PFSK-1 (cell line): ENCODE data around the gene EYA2.

Experiments used
- FOXP2 ChIP-seq: optimal IDR thresholded peaks from 2 replicates; pipeline ENCODE3; 2011; ENCODE audit warnings: borderline replicate concordance, control low read depth, inconsistent platforms; ENCODE audit not compliant: insufficient read depth; ENCODE audit errors: extremely low read length, extremely low read depth
- POLR2AphosphoS5 ChIP-seq: IDR thresholded peaks from 2 replicates; pipeline ENCODE4 v1.6.1; 2012; ENCODE audit warnings: low read depth, mild to moderate bottlenecking, control low read depth, low read length, moderate library complexity
- SIN3A ChIP-seq: IDR thresholded peaks from 2 replicates; pipeline ENCODE4 v1.6.1; 2012; ENCODE audit warnings: mild to moderate bottlenecking, low read length, moderate library complexity, borderline replicate concordance; ENCODE audit not compliant: insufficient read depth
- TAF1 ChIP-seq: IDR thresholded peaks from 2 replicates; pipeline ENCODE4 v1.6.1; 2012; ENCODE audit warnings: low read length, control low read depth, borderline replicate concordance; ENCODE audit not compliant: insufficient read depth
- TF ChIP-seq, protein P1 (sequence below), 2 experiments: IDR thresholded peaks; 2 replicates each; pipeline versions ENCODE4 v1.6.1 to v1.8.0; 2011 to 2012; ENCODE audit warnings: low read depth in 2 of 2, low read length in 2 of 2, control low read depth in 1 of 2, inconsistent platforms in 1 of 2, mild to moderate bottlenecking in 1 of 2, moderate library complexity in 1 of 2; ENCODE audit not compliant: insufficient read depth in 1 of 2

EYA2 gene

DNA sequence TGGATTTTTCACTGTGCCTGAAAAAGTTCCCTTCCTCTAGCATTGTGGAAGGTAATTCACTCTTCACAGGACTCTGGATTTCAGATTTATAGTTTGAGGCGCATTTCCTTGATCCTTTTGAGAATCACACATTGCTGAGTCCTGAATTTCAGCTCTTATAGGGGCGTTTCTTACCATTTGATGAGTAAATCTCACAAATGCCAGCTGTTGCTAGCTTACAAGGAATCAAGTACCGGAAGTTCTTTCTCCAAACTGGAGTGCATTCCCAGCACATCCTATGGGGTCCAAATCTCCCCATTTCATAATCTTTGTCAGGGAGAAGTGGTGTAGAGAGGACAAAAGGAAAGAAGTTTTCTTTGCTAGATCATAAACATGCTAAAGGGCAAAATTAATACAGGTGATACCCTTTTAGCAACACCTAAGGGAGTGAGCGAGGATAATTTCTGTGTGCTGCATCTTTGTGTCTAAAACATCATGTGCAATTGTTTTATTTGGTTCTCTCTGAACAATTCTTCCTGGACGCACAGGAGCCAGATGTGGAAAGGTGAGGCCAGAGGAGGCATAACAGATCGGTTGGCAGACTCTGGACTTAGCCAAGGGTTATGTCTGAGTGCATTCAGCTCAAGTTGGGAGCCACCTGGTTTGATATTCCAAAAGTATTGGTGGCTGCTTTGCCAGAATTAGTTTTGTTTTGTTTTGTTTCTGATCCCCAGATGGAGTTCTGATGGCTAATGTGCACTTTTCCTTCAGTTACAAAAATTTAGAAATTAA is 37.4 kb upstream of the EYA2 start:
- no peak for TF ChIP-seq POLR2AphosphoS5

DNA sequence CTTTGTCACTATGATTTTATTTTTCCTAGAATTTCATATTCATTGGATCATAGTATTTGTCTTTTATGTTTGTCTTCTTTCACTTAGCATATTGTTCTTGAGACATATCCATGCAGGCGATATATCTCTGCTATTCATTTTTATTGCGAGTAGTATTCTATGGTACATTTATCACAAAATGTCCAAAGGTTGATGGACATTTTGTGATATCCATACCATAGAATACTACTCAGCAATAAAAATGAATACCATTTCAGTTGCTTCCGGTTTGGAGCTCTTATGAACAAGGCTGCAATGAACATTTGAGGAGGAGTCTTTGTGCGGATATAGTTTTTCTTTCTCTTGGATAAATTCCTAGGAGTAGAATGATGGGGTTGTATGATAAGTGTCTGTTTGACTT is 28.8 kb upstream of the EYA2 start:
- TF ChIP-seq, protein P1, sequence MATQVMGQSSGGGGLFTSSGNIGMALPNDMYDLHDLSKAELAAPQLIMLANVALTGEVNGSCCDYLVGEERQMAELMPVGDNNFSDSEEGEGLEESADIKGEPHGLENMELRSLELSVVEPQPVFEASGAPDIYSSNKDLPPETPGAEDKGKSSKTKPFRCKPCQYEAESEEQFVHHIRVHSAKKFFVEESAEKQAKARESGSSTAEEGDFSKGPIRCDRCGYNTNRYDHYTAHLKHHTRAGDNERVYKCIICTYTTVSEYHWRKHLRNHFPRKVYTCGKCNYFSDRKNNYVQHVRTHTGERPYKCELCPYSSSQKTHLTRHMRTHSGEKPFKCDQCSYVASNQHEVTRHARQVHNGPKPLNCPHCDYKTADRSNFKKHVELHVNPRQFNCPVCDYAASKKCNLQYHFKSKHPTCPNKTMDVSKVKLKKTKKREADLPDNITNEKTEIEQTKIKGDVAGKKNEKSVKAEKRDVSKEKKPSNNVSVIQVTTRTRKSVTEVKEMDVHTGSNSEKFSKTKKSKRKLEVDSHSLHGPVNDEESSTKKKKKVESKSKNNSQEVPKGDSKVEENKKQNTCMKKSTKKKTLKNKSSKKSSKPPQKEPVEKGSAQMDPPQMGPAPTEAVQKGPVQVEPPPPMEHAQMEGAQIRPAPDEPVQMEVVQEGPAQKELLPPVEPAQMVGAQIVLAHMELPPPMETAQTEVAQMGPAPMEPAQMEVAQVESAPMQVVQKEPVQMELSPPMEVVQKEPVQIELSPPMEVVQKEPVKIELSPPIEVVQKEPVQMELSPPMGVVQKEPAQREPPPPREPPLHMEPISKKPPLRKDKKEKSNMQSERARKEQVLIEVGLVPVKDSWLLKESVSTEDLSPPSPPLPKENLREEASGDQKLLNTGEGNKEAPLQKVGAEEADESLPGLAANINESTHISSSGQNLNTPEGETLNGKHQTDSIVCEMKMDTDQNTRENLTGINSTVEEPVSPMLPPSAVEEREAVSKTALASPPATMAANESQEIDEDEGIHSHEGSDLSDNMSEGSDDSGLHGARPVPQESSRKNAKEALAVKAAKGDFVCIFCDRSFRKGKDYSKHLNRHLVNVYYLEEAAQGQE (IDR thresholded peaks at IDR 0.05; ENCODE audit: insufficient read depth in 1 of 2, low read depth in 2 of 2, low read length in 2 of 2) = no peak
- TF ChIP-seq FOXP2 (no peak), TAF1 (no peak), SIN3A (no peak)

DNA sequence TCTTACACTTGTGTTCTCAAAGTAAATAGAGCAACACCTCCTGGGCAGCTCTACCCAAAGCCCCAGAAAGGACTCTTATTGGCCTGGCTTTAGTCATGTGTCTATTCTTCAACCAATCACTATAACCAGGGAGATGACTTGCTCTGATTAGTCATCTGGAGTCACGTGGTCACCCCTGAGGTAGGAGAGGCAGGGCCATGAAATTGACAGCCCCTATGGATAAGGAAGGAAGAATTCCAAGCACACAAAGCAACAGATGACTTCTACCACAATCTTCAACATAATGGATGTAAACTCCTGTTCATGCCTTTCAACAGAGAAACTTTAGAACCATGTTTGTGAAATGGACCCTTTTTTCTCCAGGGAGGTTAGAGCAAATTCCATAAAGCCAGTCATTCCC is 24.6 kb upstream of the EYA2 start:
- TF ChIP-seq POLR2AphosphoS5 = no peak

DNA sequence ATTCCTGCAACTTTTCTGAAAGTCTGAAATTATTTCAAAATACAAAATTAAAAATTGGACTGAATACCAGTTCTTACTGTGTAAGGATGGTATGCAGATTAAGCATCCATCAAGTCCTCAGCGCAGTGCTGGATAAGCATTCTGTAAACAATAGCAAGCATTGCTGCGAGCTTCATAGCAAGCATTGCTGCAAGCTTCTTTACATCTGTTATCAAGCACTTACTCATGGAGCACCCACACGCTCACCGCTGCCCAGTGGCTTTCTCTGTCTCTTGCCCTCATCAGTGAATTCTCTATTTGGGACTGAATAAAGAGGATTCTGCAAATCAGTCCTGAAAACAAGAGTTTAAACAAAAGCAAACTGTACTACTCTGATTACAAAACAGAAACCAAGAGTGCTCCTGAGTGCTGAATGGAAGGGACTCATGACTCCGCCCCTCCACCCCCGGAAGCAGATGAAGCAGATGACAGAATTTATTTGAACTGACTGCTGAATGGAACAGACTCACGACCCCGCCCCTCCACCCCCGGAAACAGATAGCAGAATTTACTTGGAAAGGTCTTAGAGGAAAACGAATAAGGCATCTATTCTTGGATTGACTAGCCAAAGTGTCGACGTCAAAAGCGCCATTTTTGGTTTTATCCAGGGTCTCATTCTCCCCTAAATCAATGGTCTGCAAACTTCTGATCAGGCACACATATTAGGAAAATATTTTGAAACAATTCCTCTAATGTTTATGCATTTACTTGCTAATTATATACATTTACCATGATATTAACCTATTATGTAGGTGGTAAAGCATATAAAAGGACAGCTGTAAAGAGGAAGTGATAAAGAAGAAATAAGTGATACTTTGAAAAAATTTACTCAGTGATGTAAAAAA is 22.1 kb upstream of the EYA2 start:
- TF ChIP-seq SIN3A (no peak), TAF1 (no peak), FOXP2 (no peak), POLR2AphosphoS5 (no peak)
- TF ChIP-seq, protein P1 (IDR thresholded peaks at IDR 0.05; ENCODE audit: insufficient read depth in 1 of 2, low read depth in 2 of 2, low read length in 2 of 2) = no peak

DNA sequence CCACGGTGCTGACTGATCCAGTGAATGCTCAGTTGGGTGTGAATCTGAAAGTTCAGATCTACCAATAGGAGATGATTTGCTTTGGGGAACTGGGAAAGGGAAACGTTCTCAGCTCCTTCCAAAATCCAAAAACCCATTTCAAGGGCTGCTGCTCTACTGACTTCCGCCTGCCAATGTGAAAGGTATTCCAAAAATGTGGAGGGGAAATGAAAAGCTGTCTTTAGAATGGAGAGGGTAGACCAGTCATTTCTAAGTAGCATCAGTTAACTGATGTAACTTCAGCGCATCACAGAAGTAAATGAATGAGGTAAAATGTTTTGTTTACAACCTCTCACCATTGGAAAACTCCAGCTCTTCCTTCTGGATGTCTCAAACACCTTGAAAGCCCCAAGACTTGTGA is 19.6 kb upstream of the EYA2 start:
- no peak for TF ChIP-seq FOXP2

DNA sequence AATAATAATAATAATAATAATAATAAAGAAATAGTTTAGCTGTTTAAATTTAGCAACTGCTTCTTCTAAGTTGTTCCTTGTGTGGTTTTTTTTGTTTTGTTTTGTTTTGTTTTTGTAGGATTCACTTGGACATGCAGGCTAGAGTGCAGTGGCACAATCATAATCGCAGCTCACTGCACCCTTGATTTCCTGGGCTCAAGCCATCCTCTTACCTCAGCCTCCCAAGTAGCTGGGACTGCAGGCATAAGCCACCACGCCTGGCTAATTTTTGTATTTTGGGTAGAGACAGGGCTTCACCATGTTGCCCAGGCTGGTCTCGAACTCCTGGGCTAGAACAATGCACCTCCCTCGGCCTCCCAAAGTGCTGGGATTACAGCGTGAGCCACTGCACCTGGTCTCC is 15.3 kb upstream of the EYA2 start:
- TF ChIP-seq TAF1 = no peak
- no peak for TF ChIP-seq SIN3A
- TF ChIP-seq POLR2AphosphoS5 = no peak
- no peak for TF ChIP-seq FOXP2
- TF ChIP-seq, protein P1 (IDR thresholded peaks at IDR 0.05; ENCODE audit: insufficient read depth in 1 of 2, low read depth in 2 of 2, low read length in 2 of 2) = no peak

DNA sequence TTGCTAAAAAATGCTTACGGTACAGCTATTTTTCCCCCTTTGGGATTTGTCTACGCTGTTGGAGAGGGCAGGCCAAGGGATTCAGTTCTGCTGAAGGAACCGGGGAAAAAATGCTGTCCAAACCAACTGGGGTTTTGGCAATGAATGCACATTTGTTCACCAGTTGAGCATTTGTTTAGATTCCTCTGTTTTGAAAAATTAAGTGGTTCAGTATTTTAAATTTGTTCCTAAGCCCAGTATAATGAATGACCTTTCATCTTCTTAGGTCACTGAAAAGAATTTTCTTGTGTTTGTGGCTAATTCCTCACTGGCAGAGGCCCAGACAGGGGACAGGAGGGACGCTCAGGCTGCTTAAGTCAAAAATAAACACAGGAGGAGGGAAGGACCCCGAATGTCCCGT is 10.8 kb upstream of the EYA2 start:
- TF ChIP-seq TAF1 (no peak), POLR2AphosphoS5 (no peak), FOXP2 (no peak), SIN3A (no peak)
- TF ChIP-seq, protein P1 (IDR thresholded peaks at IDR 0.05; ENCODE audit: insufficient read depth in 1 of 2, low read depth in 2 of 2, low read length in 2 of 2) = no peak
